Amniotic stem cell (primary cell): ENCODE data around the gene ZNF165.
"Not testable (repeated sequence)": the region's sequence is repeated elsewhere in the genome, so short reads cannot be mapped to it uniquely, and the experiment has no call there.

Source experiments
- DNase-seq: peaks from one replicate; lab custom pipeline; 2025; lab: John Stamatoyannopoulos, UW

ZNF165 gene

GRCh38 chr6:28122283-28122682 lies 41.9 kb downstream of the ZNF165 start:
- DNase-seq: not testable (repeated sequence)

DNA sequence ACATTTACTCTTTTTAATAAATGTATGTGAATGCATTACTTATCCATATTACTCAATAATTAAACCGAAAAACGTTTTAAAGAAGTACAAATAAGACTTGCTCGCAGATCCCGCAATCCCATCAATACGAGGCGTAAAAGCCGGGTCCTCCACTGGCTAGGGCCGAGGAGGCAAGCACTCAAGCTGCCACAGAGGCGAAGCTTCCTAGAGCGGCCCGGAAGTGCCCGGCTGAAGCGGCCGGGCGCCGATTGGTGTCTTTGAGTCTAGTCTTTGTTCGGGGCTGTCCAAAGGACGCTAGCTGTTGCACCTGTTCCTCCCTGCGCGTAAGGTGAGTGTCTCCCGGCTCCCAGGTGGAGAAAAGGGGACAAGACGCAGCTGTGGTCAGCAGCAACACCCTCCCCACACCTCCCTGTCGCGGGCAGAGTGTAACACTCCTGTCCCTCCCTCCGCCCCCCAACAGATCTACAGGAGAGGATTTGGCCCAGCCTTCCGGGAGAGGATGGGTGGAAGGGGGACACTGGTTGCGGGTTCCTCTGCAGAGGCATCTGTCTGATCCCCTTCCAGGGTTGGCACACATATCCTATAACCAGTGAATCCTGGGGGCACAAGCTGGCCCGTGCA lies 44.1 kb downstream of the ZNF165 start, which contains the start of gene ZSCAN16:
Gene ZSCAN16, plus strand, starts transcription at position 260 of the 621 bp plus-strand sequence. CDS start 835 bp downstream, outside the sequence.
- peak; percentile 85 for DNase-seq

DNA sequence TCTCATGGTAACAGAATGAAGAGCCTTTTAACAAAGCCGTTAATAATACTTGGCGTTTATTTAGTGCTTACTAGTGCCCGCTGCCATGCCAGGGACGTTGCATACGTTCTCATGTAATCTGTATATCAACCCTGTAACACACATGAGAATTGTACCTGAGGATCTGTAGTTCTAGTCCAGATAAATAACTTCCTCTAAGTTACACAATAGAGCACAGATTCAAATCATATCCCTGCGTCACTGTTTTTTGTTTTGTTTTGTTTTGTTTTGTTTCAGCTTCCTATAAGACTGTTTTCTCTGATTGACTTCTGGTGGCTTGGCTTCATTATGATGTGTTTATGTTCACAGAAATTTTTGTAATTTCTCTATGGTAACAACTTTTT lies 44.6 kb downstream of the ZNF165 start:
- no peak for DNase-seq

DNA sequence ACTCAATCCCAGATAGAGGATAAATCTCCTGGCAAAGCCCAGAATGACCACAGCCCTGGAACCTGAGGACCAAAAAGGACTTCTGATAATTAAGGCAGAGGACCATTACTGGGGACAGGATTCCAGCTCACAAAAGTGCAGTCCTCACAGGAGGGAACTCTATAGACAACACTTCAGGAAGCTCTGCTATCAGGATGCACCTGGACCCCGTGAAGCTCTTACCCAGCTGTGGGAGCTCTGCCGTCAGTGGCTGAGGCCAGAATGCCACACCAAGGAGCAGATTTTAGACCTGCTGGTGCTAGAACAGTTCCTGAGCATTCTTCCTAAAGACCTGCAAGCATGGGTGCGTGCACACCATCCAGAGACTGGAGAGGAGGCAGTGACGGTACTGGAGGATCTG lies 45.0 kb downstream of the ZNF165 start:
- DNase-seq: no peak

DNA sequence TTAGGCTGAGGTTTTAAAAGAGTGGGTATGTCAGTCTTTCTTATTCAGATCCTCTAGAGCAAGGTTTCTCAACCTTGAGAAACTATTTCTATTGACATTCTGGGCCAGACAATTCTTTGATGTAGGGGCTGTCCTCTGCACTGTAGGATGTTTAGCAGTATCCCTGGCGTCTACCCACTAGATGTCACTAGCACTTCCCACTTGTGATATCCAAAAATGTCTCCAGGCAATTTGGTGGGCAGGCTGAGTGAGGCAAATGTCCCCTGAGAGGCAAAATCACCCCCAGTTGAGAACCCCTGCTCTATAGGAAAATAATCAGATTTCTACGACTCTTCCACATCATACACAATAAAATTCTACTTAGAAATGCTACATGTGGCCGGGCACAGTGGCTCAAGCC lies 53.6 kb downstream of the ZNF165 start:
- DNase-seq: peak; percentile 3

DNA sequence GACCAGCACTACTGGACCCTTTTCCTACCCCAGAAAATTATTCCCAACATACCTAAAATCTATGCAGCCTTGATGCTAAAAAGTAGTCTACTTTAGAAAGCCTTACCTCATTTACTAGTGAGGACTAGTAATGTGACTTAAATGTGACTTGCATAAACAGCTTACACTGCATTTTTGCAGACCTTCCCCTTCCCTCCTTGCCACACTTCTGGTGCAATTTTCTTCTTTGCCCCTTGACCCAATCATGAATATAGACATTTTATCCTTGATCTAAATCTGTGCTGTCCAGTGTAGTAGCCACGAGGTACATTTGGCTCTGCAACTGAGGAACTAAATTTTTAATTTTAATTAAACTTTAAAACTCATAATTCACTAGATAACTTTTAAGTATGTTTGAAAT lies 54.3 kb downstream of the ZNF165 start:
- no peak for DNase-seq

- DNase-seq: no peak
Measured at GRCh38 chr6:28135393-28135792, 55.0 kb downstream of the ZNF165 start.

DNA sequence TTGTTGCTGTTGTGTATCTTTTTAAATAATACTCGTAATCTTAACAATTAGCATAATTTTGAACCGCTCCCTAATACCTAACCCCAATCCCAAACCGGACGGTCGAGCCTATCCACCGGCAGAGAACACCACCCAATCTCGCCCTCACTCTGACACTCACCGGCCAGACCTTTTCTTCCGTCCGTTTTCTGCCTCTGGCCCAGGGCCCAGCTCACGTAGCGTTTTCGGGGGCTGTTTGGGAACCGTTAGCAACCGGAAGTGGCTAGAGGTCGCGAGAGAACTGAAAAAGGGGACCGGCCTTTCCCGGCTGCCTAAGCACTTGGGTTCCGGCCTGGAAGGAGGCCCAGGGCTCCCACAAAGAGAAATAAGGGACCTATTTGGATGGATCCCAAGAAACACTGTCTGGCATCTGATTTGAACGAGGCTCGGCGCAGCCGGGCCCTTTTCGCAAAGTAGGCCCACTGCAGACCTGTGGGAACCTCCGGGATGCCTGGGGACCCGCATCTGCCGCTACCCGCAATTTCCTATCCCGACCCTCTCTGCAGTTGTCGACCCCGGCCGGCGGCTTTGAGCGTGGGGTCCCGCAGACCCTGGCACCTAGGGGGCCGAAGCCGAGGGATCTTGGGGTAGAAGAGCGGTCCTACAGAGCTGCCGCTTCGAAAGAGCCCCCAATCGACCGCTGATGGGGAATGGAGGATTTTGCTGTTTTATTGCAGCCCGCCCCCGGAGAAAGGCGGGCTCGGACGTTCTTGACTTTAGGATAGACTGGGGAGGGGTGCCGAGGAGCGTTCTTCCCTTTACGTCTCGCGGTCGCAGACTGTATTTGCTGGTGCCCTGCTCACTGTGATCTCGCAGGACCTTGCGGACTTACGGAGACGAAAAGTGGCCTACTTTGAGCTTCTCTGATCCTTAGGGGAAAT lies 56.5 kb downstream of the ZNF165 start:
- DNase-seq: peak; percentile 88

DNA sequence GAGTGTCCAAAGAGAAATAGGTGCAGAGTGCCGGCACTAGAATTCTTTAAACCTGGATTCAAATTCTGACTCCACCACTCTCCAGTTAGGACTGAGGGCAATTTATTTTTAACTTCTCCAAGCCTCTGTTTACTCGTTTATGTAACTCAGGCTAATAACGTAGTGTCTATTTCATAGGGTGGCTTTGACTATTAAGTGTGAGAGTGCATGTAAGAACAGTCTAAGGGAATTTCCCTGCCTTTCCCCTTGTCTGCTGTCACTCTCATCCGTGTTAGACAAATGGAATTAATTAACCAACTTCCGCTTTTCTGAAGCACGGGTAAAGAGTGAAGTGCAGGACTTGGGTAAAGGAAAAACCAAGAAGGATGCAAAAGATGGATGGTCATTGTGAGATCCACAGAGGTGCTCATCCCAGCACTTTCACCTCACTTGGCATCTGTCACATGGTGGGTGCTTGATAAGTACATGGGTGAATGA lies 57.2 kb downstream of the ZNF165 start:
- no peak for DNase-seq
